GM21390 (cell line): ENCODE data around the gene PLA2G4C.

ENCODE experiments used
- ATAC-seq: cut with Tn5 transposase; IDR thresholded peaks from one replicate; pipeline ENCODE4 v1.9.1; 2021; ENCODE audit not compliant: unreplicated experiment

Gene PLA2G4C

DNA sequence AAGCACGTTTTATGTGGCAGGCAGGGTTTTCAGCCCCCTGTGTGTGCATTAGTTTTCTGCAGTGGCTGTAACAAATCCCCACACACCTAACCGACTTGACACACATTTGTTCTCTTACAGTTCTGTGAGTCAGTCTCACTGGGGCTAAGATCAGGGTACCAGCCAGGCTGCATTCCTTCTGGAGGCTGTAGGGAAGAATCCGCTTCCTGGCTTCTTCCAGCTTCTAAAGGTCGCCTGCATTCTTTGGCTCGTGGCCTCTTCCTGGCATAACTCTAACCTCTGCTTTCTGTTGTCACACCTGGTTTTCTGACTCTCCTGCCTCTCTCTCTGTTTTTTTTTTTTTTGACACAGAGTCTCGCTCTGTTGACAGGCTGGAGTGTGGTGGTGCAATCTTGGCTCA is 109.8 kb downstream of the PLA2G4C start:
- ATAC-seq: no peak

DNA sequence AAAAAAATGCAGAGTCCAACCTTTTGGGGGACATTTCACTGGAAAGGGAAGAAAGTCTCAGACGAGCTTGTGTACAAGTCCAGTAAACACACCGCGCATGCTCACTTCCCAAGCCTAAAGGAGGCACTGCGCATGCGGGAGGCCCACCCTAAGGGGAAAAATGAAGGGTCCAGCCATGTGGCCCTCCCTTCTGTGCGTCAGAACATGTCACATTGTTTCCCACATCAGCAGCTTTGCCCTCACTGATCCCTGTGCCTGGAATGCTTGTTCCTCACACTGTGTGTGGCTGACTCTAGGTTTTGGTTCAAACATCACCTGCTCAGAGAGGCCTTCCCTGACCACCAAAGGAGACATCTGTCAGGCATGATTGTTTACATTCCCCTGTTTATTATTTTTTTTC is 111.8 kb downstream of the PLA2G4C start:
- no peak for ATAC-seq
